Activated naive CD4-positive, alpha-beta T cell treated with anti-CD3 and anti-CD28 coated beads, Interleukin-2, amount 50 U/mL, for 16 hours (primary cell): ENCODE measurements around the gene FAM186B.
A peak's percentile ranks its signal among the peaks of the same experiment; 100 is the strongest.

Source experiments
- DNase-seq: peaks from one replicate; pipeline ENCODE4 v3.0.0-alpha.2; 2020

FAM186B gene

GRCh38 chr12:49604856-49605255, 583 bp downstream of the FAM186B start:
- no peak for DNase-seq

- DNase-seq, result no peak
Measured at GRCh38 chr12:49603721-49604120, 1.7 kb downstream of the FAM186B start.

- no peak for DNase-seq
Measured at GRCh38 chr12:49599961-49600360, 5.5 kb downstream of the FAM186B start.

- DNase-seq, result no peak
Measured at GRCh38 chr12:49598527-49598926, 6.9 kb downstream of the FAM186B start.

- no peak for DNase-seq
Measured at GRCh38 chr12:49588721-49589516, 16.5 kb downstream of the FAM186B start.

- no peak for DNase-seq
Measured at GRCh38 chr12:49588281-49588680, 17.2 kb downstream of the FAM186B start.

- no peak for DNase-seq
Measured at GRCh38 chr12:49587174-49587908, 18.1 kb downstream of the FAM186B start.

GRCh38 chr12:49585477-49586459, 19.7 kb downstream of the FAM186B start:
- DNase-seq, result no peak

- no peak for DNase-seq
Measured at GRCh38 chr12:49584591-49584990, 20.8 kb downstream of the FAM186B start.

GRCh38 chr12:49583366-49584094, 21.9 kb downstream of the FAM186B start:
- no peak for DNase-seq

- no peak for DNase-seq
Measured at GRCh38 chr12:49582850-49583249, 22.6 kb downstream of the FAM186B start.

- no peak for DNase-seq
Measured at GRCh38 chr12:49582201-49582600, 23.2 kb downstream of the FAM186B start.

GRCh38 chr12:49580572-49581535, 24.6 kb downstream of the FAM186B start:
- peak; percentile 44 for DNase-seq

- DNase-seq, result no peak
Measured at GRCh38 chr12:49578471-49579112, 26.8 kb downstream of the FAM186B start.

GRCh38 chr12:49577589-49578315, 27.7 kb downstream of the FAM186B start:
- no peak for DNase-seq

GRCh38 chr12:49568442-49569162, 36.8 kb downstream of the FAM186B start:
- DNase-seq, result no peak

- peak; percentile 87 for DNase-seq
Measured at GRCh38 chr12:49567611-49568441, 37.6 kb downstream of the FAM186B start, which contains the start of gene MCRS1. Gene MCRS1, minus strand, starts transcription at chr12:49568142. Its CDS starts 1,411 bp downstream, at chr12:49566731.

GRCh38 chr12:49567302-49567610, 38.2 kb downstream of the FAM186B start:
- DNase-seq, result no peak
